HG03175 (cell line): Measurements from ENCODE around the gene SLC8A2.
"Not testable (repeated sequence)": the region's sequence is repeated elsewhere in the genome, so short reads cannot be mapped to it uniquely, and the experiment has no call there.

ENCODE experiments used
- ATAC-seq: cut with Tn5 transposase; IDR thresholded peaks from one replicate; pipeline ENCODE4 v1.9.1; 2021; ENCODE audit warnings: mild to moderate bottlenecking, moderate library complexity; ENCODE audit not compliant: unreplicated experiment

Gene SLC8A2

DNA sequence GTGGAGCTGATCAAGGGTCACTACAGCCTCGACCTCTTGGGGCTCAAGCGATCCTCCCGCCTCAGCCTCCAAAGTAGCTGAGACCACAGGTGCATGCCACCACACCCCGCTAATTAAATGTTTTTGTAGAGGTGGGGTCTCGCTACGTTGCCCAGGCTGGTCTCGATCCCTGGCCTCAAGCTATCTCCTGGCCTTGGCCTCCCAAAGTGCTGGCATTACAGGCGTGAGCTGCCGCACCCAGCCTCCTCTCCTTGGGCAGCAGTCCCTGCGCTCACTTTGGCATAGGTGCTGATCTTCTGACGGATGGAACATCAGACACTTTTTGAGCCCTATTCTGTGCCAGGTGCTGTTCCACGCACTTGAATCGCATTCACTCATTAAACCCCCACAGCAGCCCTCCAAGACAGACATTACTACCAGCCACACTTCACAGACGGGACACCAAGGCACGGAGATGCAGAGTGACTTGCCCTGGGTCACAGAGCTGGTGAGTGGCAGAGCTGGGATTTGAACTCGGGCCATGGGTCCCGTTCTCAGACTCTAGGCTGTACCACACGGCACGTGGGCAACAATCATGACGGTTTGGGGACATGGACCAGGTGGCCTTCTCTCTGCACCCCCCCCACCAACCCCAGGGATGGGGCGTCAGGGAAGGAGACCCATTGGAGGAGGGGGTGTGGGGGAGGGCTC, 55.6 kb downstream of the SLC8A2 start:
- no peak for ATAC-seq

DNA sequence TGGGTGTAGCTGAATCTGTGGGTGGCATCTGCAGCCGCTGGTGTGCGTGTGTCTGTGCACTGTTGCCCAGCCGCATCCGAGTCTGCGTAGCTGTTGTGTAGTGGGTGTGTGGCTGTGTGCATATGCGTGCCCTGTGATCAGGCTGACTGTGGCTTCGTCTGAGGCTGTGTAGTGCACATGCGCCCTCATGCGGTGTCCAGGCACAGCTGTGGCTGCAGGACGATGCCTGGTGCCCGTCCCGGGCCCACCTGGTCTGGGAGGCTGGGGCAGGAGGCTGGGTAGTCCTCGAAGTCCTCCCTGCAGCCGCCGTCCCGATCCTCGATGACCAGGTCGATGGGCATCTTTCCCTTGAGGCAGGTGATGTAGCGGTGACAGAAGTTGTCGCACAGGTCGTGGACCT, 57.2 kb downstream of the SLC8A2 start:
- ATAC-seq = no peak

DNA sequence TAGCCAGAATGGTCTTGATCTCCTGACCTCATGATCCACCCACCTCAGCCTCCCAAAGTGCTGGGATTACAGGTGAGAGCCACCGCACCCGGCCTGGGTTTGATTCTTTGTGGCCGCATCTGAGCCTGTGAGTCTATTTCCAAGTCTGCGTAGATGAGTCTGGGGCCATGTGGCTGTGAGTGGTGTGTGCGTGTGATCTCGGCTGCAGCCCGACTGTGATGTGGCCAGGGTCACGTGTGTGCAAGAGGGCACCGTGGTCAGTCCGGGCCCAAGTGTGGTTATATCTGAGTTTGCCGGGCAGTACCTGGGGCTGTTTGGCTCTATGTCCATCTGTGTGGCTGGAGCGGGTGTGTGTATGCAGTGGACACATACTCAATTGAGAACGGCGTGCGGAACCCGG, 57.8 kb downstream of the SLC8A2 start:
- ATAC-seq = no peak

DNA sequence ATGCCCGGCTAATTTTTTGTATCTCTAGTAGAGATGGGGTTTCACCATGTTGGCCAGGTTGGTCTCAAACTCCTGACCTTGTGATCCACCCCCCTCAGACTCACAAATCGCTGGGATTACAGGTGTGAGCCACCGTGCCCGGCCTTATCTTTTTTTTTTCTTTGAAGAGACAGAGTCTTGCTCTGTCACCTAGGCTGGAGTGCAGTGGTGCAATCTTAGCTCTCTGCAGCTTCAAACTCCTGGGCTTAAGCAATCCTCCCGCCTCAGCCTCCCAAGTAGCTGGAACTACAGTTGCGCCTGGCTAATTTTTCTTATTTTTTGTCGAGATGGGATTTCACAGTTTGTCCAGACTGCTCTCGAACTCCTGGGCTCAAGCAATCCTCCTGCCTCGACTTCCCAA, 60.0 kb downstream of the SLC8A2 start:
- ATAC-seq = not testable (repeated sequence)

DNA sequence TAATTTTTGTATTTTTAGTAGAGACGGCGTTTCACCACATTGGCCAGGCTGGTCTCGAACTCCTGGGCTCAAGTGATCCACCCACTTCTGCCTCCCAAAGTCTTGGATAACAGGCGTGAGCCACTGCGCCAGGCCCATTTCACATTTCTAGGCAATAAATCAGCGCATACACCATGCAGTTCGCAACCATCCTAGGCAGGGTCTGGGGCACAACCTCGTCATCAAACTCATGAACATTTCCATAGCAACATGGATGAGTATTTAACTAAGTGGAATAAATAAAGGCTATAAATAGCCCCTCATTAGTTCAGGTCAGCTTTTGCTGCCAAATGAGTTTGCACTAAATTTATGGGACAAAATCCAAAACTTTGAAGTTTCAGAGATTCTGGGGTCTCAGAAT, 60.6 kb downstream of the SLC8A2 start:
- no peak for ATAC-seq

DNA sequence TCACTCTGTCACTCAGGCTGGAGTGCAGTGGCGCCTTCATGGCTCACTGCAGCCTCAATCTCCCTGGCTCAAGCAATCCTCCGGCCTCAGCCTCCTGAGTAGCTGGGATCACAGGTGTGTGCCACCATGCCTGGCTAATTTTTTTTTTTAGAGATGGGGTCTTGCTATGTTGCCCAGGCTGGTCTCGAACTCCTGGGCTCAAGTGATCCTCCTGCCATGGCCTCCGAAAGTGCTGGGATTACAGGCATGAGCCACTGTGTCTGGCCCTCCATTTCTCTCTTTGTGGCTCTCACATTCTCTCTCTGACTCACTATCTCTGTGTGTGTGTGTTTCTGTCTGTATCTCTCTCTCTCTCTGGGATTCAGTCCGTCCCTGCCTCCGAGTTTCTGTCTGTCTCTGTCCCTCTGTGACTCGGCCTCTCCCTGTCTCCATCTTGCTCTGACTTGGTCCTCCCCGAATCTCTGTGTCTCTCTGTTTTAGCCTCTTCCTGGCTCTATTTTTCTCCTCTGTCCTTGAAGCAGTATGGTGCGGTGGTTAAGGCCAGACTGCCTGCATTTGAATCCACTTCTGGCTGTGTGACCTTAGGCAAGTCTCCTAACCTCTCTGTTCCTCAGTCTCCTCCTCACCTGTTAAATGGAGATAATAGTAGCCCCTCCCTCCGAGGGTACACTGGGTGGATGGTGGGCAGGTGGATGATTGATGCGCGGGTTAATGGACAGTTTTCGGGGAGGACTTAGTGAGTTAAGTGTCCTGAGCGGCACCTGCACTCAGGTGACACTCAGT, 63.3 kb downstream of the SLC8A2 start:
- ATAC-seq = no peak

DNA sequence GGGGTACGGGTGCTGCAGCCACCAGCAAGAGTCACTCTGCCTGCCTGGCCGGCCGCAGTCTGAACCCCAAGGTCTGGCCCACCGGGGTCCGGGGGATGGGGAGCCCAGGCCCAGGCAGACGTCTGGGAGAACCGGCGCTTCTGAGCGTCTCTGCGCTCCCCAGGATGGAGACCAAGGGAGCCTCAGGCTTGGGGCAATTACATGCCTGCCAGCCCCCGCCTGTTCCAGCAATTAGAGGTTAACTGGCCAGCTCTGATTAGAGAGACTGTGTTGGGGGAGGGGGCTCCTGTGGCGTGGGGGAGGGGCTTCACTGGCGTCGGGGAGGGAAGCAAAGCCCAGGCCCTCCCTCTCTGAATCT, 64.3 kb downstream of the SLC8A2 start:
- no peak for ATAC-seq

DNA sequence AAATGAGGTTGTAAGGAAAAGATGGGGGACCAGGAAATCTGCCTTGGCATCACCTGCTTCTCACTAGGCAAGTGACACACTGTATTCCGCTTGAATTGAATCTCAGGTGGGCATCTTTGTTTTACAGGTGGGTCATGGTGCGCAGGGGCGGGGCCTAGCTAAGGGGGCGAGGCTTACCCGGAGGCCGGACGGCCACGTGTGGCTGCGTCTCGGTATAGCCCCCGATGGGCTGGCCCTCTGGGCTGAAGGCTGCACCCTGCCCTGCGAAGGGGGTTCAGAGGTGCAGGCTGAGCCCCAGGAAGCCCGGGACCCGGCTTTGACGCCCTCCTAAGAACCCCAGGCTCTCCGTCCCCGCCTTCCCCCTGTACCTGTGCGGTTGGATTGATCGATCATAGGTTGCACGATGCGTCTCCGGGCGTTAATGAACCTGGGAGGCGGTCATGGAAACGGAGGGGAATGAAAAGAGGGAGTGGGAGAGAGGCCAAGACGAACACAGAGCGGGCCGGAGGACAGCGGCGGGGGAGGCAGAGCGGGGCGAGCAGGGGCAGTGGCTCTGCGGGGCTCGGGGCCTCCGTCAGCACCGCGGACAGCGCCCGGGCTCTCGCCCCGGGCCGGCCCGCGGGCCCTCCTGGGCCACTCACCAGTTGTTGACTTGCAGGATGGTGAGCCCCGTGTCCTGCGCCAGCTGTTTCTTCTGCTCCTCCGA, 64.8 kb downstream of the SLC8A2 start:
- no peak for ATAC-seq

DNA sequence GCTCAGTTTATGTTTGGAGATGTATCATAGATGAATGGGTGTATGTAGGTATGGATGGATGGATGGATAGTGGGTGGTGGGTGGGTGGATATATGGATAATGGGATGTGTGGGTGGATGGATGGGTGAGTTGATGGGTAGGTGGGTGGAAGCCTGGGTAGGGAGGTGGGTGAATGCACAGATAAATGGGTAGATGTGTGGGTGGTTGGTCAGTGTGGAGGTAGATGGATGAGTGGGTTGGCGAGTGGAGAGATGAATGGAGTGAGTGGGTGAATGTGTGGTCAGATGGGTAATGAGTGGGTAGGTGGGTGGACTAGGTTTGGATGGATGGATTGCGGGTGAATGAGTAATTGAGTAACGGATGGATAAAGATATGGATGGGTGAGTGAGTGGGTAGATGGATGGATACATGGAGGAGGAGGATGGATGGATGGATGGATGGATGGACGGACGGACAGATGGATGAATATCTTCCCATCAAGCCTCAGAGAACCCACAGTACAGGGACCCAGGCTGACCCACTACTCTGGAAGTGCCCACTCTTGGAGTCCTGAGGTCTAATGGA, 65.8 kb downstream of the SLC8A2 start:
- no peak for ATAC-seq

DNA sequence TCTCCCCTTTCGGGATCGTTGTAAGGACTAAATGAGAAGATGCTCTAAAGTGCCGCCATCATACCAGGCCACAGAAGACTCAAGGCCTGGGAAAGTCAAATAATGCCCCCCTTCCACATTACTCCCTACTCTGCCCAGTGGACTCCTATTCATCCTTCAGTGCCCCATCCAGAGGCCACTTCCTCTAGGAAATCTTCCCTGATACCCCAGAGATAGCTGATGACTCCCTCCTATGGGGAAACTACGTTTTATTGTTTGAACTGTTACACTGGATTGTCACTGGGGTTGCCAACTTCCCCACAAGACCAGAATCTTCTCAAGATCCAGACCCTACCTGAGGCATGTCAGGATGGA, 66.5 kb downstream of the SLC8A2 start:
- ATAC-seq = no peak

DNA sequence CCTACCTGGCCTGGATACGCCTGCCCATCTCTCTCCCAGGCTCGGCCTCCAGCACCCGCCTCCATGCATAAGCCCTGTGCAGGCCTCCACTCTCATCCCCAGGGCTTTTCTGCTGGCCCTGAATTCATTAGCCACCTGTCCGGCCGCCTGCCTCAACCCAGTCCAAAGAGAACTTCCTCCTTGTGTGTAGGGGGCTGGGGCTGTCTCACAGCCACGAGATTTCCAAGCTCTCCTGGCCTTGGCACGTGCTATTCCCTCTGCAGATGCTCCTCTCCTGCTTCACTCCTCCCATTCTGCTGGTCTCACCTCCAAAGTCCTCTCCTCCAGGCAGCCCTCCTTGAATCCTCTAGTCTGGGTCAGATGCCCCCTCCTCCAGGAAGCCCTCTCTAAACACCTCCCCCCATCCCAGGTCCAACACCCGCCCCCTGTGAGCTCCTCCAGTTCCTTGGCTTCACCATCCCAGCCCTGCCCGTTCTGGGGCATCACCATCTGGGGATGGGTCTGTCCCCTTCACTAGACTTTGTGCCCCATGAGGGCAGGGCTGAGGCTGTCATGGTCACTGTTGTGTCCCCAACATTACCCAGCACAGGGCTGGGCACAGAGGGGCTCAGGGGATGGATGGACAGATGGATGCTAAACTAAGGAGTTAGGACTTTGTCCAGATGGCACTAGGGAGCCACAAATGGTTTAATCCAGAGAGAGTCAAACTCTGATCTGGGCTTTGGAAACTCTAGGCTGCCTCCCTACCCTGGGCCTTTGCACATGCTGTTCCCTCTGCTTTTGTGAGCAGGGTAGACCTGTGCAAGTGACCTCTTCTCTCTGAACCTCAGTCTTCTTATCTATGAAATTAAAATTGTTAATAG, 67.1 kb downstream of the SLC8A2 start:
- no peak for ATAC-seq

DNA sequence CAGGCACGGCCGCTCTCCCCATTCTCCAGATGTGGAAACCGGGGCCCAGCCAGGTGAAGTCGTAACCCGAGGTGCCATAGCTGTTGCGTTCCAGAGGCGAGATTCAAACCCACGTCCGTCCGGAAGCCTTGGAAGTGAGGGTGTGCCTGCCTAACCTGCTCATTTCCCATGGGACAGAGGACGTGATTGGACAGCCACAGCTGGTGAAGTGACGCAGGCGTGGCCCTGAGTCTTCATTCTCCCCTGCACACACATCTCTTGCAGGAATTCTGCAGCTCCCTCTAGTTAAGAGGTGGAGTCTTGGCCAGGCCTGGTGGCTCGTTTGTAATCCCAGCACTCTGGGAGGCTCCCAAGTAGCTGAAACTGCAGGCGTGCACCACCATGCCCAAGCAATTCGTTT, 69.2 kb downstream of the SLC8A2 start:
- ATAC-seq = no peak

DNA sequence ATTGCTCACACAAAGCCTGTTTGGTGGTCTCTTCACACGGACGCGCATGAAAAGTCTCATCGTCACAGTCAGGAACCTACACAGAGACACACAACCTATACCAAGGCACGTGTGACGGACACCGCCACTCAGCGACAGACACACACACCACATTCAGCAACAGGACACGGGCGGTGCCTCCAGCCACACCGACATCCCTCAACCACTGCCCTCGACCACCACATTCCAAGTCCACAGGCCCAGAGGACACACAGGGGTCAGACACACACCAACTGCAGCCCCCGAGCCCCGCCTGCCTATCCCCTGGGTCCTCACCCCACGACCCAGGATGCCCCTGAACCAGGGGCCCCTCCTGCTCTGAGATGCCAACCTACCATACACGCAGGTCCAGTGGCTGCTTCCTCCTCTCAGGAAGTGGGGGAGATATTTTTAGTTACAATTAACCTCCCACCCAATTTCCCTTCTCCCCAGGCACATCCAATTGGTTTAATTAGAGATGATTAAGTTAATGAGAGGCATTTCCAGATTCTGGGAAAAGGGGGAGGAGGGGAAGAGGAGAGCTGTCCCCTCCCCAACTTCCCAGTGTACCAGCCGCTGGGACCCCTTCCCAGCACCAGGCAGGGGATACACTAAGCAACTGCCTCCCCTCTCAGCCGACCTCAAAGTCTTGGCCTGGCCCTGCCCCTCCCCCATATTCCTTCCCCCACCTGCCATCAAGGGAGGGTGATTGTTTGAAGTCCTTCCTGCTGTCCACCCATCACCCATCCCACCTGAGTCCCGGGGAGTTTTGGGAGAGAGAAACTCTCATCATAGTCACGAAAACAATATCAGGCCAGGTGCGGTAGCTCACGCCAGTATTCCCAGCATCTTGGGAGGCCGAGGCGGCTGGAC, 72.7 kb downstream of the SLC8A2 start:
- ATAC-seq = no peak

DNA sequence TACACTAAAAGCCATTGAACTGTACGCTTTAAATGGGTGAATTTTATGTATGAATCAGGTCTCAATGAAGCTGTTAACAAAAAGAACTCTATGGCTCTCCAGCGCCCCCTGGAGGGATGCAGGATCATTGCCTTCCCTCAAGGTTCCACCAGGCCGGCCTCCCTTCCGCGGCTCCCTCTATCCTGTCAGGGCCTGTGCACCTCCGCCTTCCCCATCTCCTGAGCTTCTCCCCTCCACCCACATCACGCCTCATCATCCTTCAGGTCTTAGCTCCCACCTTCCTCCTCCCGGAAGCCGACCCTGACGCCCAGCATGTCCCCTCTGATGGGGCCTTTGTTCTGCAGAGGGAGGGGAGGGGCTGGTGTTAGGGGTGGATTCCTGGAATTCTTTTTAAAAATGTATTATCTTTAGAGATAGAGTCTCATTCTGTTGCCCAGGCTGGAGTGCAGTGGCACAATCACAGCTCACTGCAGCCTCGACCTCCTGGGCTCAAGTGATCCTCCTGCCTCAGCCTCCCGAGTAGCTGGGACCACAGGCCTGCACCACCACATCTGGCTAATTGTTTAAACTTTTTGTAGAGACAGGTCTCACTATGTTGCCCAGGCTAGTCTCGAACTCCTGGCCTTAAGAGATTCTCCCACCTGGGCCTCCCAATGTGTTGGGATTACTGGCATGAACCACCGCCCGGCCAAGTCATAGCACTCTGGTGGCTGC, 80.0 kb downstream of the SLC8A2 start:
- ATAC-seq = no peak

DNA sequence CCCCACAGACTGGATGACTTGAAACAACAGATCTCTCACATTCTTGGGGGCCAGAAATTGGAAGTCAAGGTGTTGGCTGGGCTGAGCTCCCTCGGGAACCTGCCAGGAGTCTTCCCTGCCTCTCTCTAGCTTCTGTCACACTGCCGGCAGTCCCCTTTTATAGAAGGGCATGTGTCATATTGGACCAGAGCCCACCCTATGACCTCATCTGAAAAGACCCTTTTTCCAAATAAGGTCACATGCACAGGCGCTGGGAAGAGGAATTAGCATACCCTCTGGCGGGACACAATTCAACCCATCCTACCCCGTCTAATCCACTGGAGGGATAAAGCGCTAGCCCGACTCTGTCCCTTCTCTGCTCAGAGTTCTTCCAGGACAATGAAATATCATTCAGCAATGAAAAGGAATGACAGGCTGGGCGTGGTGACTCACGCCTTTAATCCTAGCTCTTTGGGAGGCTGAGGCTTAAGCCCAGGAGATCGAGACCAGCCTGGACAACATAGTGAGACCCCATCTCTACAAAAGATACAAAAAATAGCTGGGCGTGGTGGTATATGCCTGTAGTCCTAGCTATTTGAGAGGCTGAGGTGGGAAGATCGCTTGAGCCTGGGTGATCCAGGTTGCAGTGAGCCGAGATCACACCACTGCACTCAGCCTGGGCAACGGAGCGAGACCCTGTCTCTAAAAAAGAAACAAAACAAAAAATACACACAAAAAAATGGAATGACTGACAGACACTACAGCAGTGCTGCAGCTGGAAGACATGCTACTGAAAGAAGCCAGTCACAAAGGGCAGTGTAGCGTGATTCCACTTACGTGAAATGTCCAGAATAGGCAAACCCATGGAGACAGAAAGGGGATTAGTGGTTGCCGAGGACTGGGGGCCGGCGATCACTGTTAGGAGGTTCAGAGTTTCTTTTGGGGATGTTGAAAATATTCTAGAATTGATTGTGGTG, 80.9 kb downstream of the SLC8A2 start:
- no peak for ATAC-seq

DNA sequence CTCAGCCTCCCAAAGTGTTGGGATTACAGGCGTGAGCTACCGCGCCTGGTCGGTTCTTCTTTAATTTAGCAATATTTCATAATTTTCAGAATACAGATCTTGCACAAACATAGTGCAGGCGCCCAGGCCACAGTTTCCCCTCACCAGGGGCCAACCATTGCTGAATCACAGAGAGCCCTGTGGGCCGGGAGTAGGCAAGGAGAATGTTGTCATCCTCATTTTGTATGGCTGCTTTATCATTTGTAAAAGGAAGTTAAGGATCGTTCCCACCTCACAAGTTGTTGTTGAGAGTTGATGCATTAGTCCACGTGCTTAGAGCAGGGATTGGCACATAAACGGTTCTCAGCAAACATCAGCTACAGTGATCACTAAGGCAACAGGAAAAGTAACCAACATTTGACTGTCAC, 82.5 kb downstream of the SLC8A2 start:
- ATAC-seq = no peak

DNA sequence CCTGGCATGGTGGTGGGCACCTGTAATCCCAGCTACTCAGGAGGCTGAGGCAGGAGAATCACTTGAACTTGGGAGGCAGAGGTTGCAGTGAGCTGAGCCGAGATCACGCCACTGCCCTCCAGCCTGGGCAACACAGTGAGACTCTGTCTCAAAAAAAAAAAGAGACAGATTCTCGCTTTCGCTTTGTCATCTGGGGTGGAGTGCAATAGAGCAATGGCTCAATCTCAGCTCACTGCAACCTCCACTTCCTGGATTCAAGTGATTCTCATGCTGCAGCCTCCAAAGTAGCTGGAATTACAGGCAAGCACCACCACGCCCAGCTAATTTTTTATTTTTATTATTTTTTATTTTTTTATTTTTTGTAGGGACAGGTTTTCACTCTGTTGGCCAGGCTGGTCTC, 83.0 kb downstream of the SLC8A2 start:
- ATAC-seq = not testable (repeated sequence)

DNA sequence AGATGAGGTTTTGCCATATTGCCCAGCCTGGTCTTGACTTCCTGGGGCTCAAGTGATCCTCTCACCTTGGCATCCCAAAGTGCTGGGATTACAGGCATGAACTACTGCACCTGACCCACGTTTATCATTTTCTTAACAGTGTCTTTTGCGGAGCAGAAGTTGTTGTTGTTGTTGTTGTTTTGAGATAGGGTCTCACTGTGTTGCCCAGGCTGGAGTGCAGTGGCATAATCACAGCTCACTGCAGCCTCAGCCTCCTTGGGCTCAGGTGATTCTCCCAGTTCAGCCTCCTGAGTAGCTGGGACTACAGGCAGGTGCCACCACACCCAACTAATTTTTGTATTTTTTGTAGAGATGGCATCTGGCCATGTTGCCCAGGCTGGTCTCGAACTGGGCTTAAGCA, 84.1 kb downstream of the SLC8A2 start:
- not testable (repeated sequence) for ATAC-seq
